Gastrocnemius medialis (tissue), 4 donors: ENCODE measurements around the gene MYH10.

Experiments used
- CTCF ChIP-seq, 5 experiments: fragments of 450-650 bp in 3 of 5; fragments of 200-600 bp in 2 of 5; sonication (generic) in 2 of 5; IDR thresholded peaks in 4 of 5; conservative IDR thresholded peaks in 1 of 5; 1 replicate in 4 of 5; 2 replicates in 1 of 5; pipeline ENCODE4 v1.5.1; 2016 to 2019; ENCODE audit warnings: antibody characterized with exemption in 5 of 5, mild to moderate bottlenecking in 3 of 5, moderate library complexity in 3 of 5
- POLR2A ChIP-seq, 2 donors: fragments of 450-650 bp; IDR thresholded peaks; one replicate each; pipeline ENCODE4 v1.6.1; 2017; ENCODE audit warnings: antibody characterized with exemption in 2 of 2, mild to moderate bottlenecking in 2 of 2, moderate library complexity in 2 of 2

- no peak for TF ChIP-seq POLR2A (IDR thresholded peaks at IDR 0.05)
- TF ChIP-seq CTCF (IDR thresholded peaks at IDR 0.05 in 4 of 5, conservative IDR thresholded peaks at IDR 0.05 in 1 of 5): no peak
Measured at GRCh38 chr17:8479431-8479947, 151.0 kb downstream of the MYH10 start.
